Measurements from ENCODE around the gene EHMT1.

Gene EHMT1

DNA sequence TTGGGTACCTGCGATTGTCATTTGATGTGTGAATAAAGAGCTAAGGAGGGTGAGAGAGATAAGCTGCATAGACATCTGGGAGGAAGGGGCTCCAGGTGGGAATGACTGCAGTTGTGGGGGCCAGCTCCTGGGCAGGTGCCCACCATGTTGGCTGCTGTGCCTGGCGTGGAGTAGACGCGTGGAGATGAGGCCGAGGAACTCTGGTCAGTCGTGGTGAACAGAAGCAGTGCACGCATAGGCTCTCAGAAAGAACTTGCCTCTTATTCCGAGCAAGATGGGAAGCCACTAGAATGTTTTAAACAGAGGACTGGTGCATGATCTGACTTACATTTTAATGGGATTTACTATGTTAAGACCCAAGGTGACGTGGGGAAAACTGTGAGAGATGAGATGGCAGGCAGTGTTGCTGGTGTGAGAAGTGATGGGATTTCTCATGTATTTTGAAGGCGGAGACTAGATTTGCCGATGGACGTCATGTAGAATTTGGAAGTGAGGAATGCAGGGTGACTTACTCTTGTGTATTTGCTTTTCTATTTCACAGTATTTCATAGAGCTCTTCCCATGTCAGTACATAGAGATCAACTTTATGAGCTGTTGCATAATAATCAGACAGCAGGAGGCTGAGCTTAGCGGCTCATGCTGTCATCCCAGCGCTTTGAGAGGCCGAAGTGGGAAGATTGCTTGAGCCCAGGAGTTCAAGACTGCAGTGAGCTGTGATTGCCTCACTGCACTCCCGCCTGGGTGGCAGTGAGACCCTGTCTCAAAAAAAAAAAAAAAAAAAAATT lies 71.1 kb downstream of the EHMT1 start:
- Histone ChIP-seq H3K27ac (ENCODE audit: insufficient read depth in 1 of 2, low read depth in 1 of 2, low read length in 2 of 2, poor library complexity in 1 of 2, severe bottlenecking in 2 of 2) (no peak overlapping the region), H3K4me1 (ENCODE audit: control extremely low read depth in 1 of 4, control insufficient read depth in 4 of 4, insufficient read depth in 4 of 4, low read length in 3 of 4) (peaks cover 8 to 40% (median 32%) of the 10 kb centered on the region in 4 experiments), H3K4me3 (ENCODE audit: control insufficient read depth in 1 of 7, extremely low read depth in 1 of 7, insufficient read depth in 4 of 7, low read depth in 2 of 7, low read length in 6 of 7) (no peak overlapping the region), H3K9me3 (ENCODE audit: control extremely low read depth in 1 of 5, control insufficient read depth in 4 of 5, insufficient read depth in 2 of 5, low read depth in 1 of 5, low read length in 4 of 5) (no peaks in the 10 kb centered on the region), H3K36me3 (ENCODE audit: control insufficient read depth in 4 of 4, insufficient read depth in 4 of 4, low read length in 3 of 4) (peaks cover 0 to 13% (median 0%) of the 10 kb centered on the region in 4 experiments), H3K27me3 (replicated peaks in 2 of 5; ENCODE audit: control insufficient read depth in 4 of 5, insufficient read depth in 5 of 5, low read length in 4 of 5) (no peaks in the 10 kb centered on the region)
- CTCF ChIA-PET, result interaction anchor here (1.0 to 12.0 kb wide), 4 partner anchors 10 to 25 kb away, joined by 3 to 117 read pairs (median 6); no protein-coding TSS in a partner anchor
- POLR2A ChIA-PET, result interaction anchor here (0.6 kb wide), 1 partner anchor 366 kb away, joined by 4 read pairs; no protein-coding TSS in a partner anchor
- WGBS (ENCODE audit: insufficient coverage), result 98% methylated on average over 11 of the region's 16 CpGs
- DNase-seq, result peak in 2 of 3 donors; percentile 33 to 38

DNA sequence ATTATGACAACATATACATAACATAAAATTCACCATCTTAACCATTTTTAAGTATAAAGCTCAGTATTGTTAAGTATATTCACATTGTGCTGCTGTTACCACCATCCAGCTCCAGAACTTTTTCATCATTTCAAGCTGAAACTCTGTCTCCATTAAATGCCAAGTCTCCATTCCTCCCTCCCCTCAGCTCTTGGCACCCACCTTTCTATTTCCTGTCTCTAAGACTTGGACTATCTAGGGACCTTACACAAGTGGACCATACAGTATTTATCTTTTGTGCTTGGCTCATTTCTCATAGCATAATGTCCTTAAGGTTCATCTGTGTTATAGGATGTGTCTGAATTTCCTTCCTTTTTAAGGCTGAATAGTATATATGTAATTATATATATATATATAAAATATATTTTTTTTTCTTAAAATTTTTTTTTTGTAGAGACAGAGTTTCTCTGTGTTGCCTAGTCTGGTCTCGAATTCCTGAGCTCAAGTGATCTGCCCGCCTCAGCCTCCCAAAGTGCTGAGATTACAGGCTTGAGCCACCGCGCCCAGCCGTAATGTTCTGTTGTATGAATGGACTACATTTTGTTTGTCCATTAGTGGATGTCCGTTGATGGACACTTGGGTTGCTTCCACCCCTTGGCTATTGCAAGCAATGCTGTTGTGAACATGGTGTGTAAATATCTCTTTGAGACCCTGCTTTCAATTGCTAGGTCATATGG lies 72.3 kb downstream of the EHMT1 start:
- CTCF ChIA-PET, result interaction anchor here (1.2 to 12.0 kb wide), 3 partner anchors 11 to 26 kb away, joined by 3 to 117 read pairs (median 9); no protein-coding TSS in a partner anchor
- 98% methylated on average over 6 of the region's 6 CpGs for WGBS (ENCODE audit: insufficient coverage)

DNA sequence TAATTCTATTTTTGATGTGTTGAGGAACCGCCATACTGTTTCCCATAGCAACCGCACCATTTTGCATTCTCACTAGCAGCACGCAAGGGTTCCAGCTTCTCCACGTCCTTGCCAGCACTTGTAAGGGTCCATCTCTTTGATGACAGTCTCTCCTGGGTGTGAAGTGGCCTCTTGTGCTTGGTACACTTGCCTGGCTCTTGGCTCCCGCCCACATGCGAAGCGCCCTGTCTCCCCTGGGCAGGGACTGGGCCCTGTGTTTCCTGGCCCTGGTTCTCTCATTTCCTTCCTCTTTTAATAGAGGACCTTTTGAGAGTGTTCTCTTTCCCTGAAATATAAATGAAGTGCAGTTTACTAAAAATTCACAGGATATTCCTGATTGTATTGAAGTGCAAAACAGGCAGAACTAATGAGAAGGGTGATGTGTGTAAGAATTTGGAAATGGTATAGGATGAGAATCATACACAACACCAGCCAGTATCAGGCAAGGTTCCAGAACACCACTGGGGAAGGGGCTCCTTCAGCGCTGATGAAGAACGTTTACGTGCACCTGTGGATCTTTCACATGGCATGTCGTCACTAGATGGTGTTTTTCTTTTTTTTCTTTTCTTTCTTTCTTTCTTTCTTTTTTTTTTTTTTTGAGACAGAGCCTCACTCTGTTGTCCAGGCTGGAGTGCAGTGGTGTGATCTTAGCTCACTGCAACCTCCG lies 73.0 kb downstream of the EHMT1 start:
- Histone ChIP-seq H3K27ac (ENCODE audit: insufficient read depth in 1 of 2, low read depth in 1 of 2, low read length in 2 of 2, poor library complexity in 1 of 2, severe bottlenecking in 2 of 2) (peak overlapping the region in 1 of 2 experiments; percentile 38), H3K4me1 (ENCODE audit: control extremely low read depth in 1 of 4, control insufficient read depth in 4 of 4, insufficient read depth in 4 of 4, low read length in 3 of 4) (peaks cover 5 to 45% (median 36%) of the 10 kb centered on the region in 4 experiments), H3K36me3 (ENCODE audit: control insufficient read depth in 4 of 4, insufficient read depth in 4 of 4, low read length in 3 of 4) (peaks cover 0 to 18% (median under 1%) of the 10 kb centered on the region in 4 experiments), H3K27me3 (replicated peaks in 2 of 5; ENCODE audit: control insufficient read depth in 4 of 5, insufficient read depth in 5 of 5, low read length in 4 of 5) (no peaks in the 10 kb centered on the region), H3K4me3 (ENCODE audit: control insufficient read depth in 1 of 7, extremely low read depth in 1 of 7, insufficient read depth in 4 of 7, low read depth in 2 of 7, low read length in 6 of 7) (peak overlapping the region in 2 of 7 experiments; percentile 17 to 60), H3K9me3 (ENCODE audit: control extremely low read depth in 1 of 5, control insufficient read depth in 4 of 5, insufficient read depth in 2 of 5, low read depth in 1 of 5, low read length in 4 of 5) (no peaks in the 10 kb centered on the region)
- CTCF ChIA-PET, result interaction anchor here (1.5 to 12.0 kb wide), 2 partner anchors 11 to 20 kb away, joined by 5 to 117 read pairs; no protein-coding TSS in a partner anchor
- DNase-seq, result peak; percentile 53 to 87 (median 81)
- POLR2A ChIA-PET, result interaction anchor here (0.7 kb wide), 1 partner anchor 113 kb away, joined by 3 read pairs; the partner anchor contains the start of gene DPH7
- 0% methylated on average over 3 of the region's 12 CpGs for WGBS (ENCODE audit: insufficient coverage)

More for the DNA sequence above, 72.3 kb downstream of the EHMT1 start:
- no peak for DNase-seq
- Histone ChIP-seq H3K36me3 (ENCODE audit: control insufficient read depth in 4 of 4, insufficient read depth in 4 of 4, low read length in 3 of 4) (peaks cover 0 to 14% (median 0%) of the 10 kb centered on the region in 4 experiments), H3K4me3 (ENCODE audit: control insufficient read depth in 1 of 7, extremely low read depth in 1 of 7, insufficient read depth in 4 of 7, low read depth in 2 of 7, low read length in 6 of 7) (peak overlapping the region in 2 of 7 experiments; percentile 17 to 60), H3K4me1 (ENCODE audit: control extremely low read depth in 1 of 4, control insufficient read depth in 4 of 4, insufficient read depth in 4 of 4, low read length in 3 of 4) (peaks cover 5 to 45% (median 36%) of the 10 kb centered on the region in 4 experiments), H3K27me3 (replicated peaks in 2 of 5; ENCODE audit: control insufficient read depth in 4 of 5, insufficient read depth in 5 of 5, low read length in 4 of 5) (no peaks in the 10 kb centered on the region), H3K9me3 (ENCODE audit: control extremely low read depth in 1 of 5, control insufficient read depth in 4 of 5, insufficient read depth in 2 of 5, low read depth in 1 of 5, low read length in 4 of 5) (no peaks in the 10 kb centered on the region), H3K27ac (ENCODE audit: insufficient read depth in 1 of 2, low read depth in 1 of 2, low read length in 2 of 2, poor library complexity in 1 of 2, severe bottlenecking in 2 of 2) (peak overlapping the region in 1 of 2 experiments; percentile 38)
- POLR2A ChIA-PET, result interaction anchor here (0.6 kb wide), 1 partner anchor 367 kb away, joined by 4 read pairs; no protein-coding TSS in a partner anchor

- Histone ChIP-seq H3K4me1 (ENCODE audit: control extremely low read depth in 1 of 4, control insufficient read depth in 4 of 4, insufficient read depth in 4 of 4, low read length in 3 of 4) (peaks cover 3 to 37% (median 33%) of the 10 kb centered on the region in 4 experiments), H3K36me3 (ENCODE audit: control insufficient read depth in 4 of 4, insufficient read depth in 4 of 4, low read length in 3 of 4) (peaks cover 2 to 17% (median 4%) of the 10 kb centered on the region in 4 experiments), H3K9me3 (ENCODE audit: control extremely low read depth in 1 of 5, control insufficient read depth in 4 of 5, insufficient read depth in 2 of 5, low read depth in 1 of 5, low read length in 4 of 5) (no peaks in the 10 kb centered on the region), H3K27me3 (replicated peaks in 2 of 5; ENCODE audit: control insufficient read depth in 4 of 5, insufficient read depth in 5 of 5, low read length in 4 of 5) (no peaks in the 10 kb centered on the region), H3K27ac (ENCODE audit: insufficient read depth in 1 of 2, low read depth in 1 of 2, low read length in 2 of 2, poor library complexity in 1 of 2, severe bottlenecking in 2 of 2) (peak overlapping the region in 1 of 2 experiments; percentile 43), H3K4me3 (ENCODE audit: control insufficient read depth in 1 of 7, extremely low read depth in 1 of 7, insufficient read depth in 4 of 7, low read depth in 2 of 7, low read length in 6 of 7) (no peak overlapping the region)
- WGBS (ENCODE audit: insufficient coverage), result 96% methylated on average over 35 of the region's 36 CpGs
- DNase-seq, result no peak
- ChIA-PET CTCF (interaction anchor here (1.0 to 12.0 kb wide), 9 partner anchors 10 to 103 kb away, joined by 3 to 117 read pairs (median 4); partner anchors contain the start of gene ZMYND19), POLR2A (no interaction called here)
Observed at GRCh38 chr9:137694236-137694959, 75.6 kb downstream of the EHMT1 start.

- H3K27ac ChIP-seq (ENCODE audit: insufficient read depth in 1 of 2, low read depth in 1 of 2, low read length in 2 of 2, poor library complexity in 1 of 2, severe bottlenecking in 2 of 2), result peak overlapping the region in 1 of 2 experiments; percentile 43
- H3K9me3 ChIP-seq (ENCODE audit: control extremely low read depth in 1 of 5, control insufficient read depth in 4 of 5, insufficient read depth in 2 of 5, low read depth in 1 of 5, low read length in 4 of 5), result no peaks in the 10 kb centered on the region
- ChIA-PET CTCF (interaction anchor here (0.7 to 12.0 kb wide), 12 partner anchors 11 to 104 kb away, joined by 3 to 117 read pairs (median 4); partner anchors contain the start of genes EHMT1 and ZMYND19), POLR2A (no interaction called here)
- no peaks in the 10 kb centered on the region for H3K27me3 ChIP-seq (replicated peaks in 2 of 5; ENCODE audit: control insufficient read depth in 4 of 5, insufficient read depth in 5 of 5, low read length in 4 of 5)
- peaks cover 2 to 14% (median 4%) of the 10 kb centered on the region in 4 experiments for H3K36me3 ChIP-seq (ENCODE audit: control insufficient read depth in 4 of 4, insufficient read depth in 4 of 4, low read length in 3 of 4)
- H3K4me3 ChIP-seq (ENCODE audit: control insufficient read depth in 1 of 7, extremely low read depth in 1 of 7, insufficient read depth in 4 of 7, low read depth in 2 of 7, low read length in 6 of 7), result no peak overlapping the region
- 74% methylated on average over 19 of the region's 22 CpGs for WGBS (ENCODE audit: insufficient coverage)
- H3K4me1 ChIP-seq (ENCODE audit: control extremely low read depth in 1 of 4, control insufficient read depth in 4 of 4, insufficient read depth in 4 of 4, low read length in 3 of 4), result peaks cover 3 to 32% (median 29%) of the 10 kb centered on the region in 4 experiments
- peak; percentile 65 to 72 (median 68) for DNase-seq
Observed at GRCh38 chr9:137694962-137695875, 76.4 kb downstream of the EHMT1 start.
